Breast epithelium (tissue), 4 donors: ENCODE data around the gene ANTXR1. TPM values are rescaled to one million over a fixed set of nuclear protein-coding genes. Genes with fewer than 3 reads are reported as not detected.

Source experiments
- DNase-seq, 2 donors: peaks; one replicate each; pipeline ENCODE4 v3.0.0-alpha.2; 2019; ENCODE audit warnings: low spot score in 2 of 2
- H3K27ac ChIP-seq, 2 donors: fragments of 200-600 bp; sonication (generic) in 1 of 2; one replicate each; pipeline ENCODE4 v1.5.1; 2016 to 2019; ENCODE audit warnings: mild to moderate bottlenecking in 1 of 2
- H3K27me3 ChIP-seq, 2 donors: fragments of 200-600 bp; sonication (generic) in 1 of 2; one replicate each; pipeline versions ENCODE4 v1.5.1 to v1.6.0; 2017 to 2019; ENCODE audit warnings: control low read depth in 1 of 2, mild to moderate bottlenecking in 1 of 2
- H3K36me3 ChIP-seq: fragments of 200-600 bp; one replicate; pipeline ENCODE4 v1.5.1; 2019
- H3K4me1 ChIP-seq, 2 donors: fragments of 200-600 bp; sonication (generic); one replicate each; pipeline ENCODE4 v1.5.1; 2016 to 2019; ENCODE audit warnings: control low read depth in 1 of 2
- H3K4me3 ChIP-seq, 3 donors: fragments of 200-600 bp; sonication (generic); 1 replicate in 2 of 3; 2 replicates in 1 of 3; pipeline ENCODE4 v1.5.1; 2016 to 2019; ENCODE audit warnings: mild to moderate bottlenecking in 3 of 3, moderate library complexity in 2 of 3
- H3K9me3 ChIP-seq, 2 donors: fragments of 200-600 bp; sonication (generic) in 1 of 2; one replicate each; pipeline ENCODE4 v1.5.1; 2016 to 2019; ENCODE audit warnings: control low read depth in 1 of 2
- POLR2A ChIP-seq: fragments of 450-650 bp; IDR thresholded peaks from one replicate; pipeline ENCODE4 v1.6.1; 2016; ENCODE audit warnings: antibody characterized with exemption, mild to moderate bottlenecking, moderate library complexity
- POLR2AphosphoS5 ChIP-seq, 3 donors: sonication (generic); formaldehyde crosslinking; IDR thresholded peaks; one replicate each; pipeline ENCODE4 v1.6.1; 2017; ENCODE audit warnings: antibody characterized with exemption in 3 of 3
- intact Hi-C: fragments of 100-400 bp; cut with DNase I; formaldehyde crosslinking; loops from one replicate; pipeline ENCODE4 v1.15.1; 2023; ENCODE audit warnings: low total_unique reads
- total RNA-seq, 3 donors: library from RNA; depleted of rRNA; stranded (reverse); fragments of >200 nt; gene quantifications; one replicate each; pipeline ENCODE4 v1.1.0, GENCODE V29; 2016
- TF ChIP-seq, protein P1 (sequence below), 3 donors: fragments of 450-650 bp; IDR thresholded peaks; one replicate each; pipeline ENCODE4 v1.5.1; 2016 to 2017; ENCODE audit warnings: antibody characterized with exemption in 3 of 3, mild to moderate bottlenecking in 3 of 3, moderate library complexity in 3 of 3

Gene ANTXR1
- total RNA-seq, 3 donors from 2014 or later, result 52.7 to 72.8 (median 68.8) TPM

DNA sequence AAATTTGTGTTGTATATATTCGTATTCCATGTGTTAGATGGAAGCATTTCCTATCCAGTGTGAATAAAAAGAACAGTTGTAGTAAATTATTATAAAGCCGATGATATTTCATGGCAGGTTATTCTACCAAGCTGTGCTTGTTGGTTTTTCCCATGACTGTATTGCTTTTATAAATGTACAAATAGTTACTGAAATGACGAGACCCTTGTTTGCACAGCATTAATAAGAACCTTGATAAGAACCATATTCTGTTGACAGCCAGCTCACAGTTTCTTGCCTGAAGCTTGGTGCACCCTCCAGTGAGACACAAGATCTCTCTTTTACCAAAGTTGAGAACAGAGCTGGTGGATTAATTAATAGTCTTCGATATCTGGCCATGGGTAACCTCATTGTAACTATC, 235.3 kb downstream of the ANTXR1 start:
- TF ChIP-seq, protein P1, sequence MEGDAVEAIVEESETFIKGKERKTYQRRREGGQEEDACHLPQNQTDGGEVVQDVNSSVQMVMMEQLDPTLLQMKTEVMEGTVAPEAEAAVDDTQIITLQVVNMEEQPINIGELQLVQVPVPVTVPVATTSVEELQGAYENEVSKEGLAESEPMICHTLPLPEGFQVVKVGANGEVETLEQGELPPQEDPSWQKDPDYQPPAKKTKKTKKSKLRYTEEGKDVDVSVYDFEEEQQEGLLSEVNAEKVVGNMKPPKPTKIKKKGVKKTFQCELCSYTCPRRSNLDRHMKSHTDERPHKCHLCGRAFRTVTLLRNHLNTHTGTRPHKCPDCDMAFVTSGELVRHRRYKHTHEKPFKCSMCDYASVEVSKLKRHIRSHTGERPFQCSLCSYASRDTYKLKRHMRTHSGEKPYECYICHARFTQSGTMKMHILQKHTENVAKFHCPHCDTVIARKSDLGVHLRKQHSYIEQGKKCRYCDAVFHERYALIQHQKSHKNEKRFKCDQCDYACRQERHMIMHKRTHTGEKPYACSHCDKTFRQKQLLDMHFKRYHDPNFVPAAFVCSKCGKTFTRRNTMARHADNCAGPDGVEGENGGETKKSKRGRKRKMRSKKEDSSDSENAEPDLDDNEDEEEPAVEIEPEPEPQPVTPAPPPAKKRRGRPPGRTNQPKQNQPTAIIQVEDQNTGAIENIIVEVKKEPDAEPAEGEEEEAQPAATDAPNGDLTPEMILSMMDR (IDR thresholded peaks at IDR 0.05), result no peak
- TF ChIP-seq POLR2A (no peak), POLR2AphosphoS5 (IDR thresholded peaks at IDR 0.05) (no peak)
- no peaks in the 10 kb centered on the region for H3K36me3 ChIP-seq

DNA sequence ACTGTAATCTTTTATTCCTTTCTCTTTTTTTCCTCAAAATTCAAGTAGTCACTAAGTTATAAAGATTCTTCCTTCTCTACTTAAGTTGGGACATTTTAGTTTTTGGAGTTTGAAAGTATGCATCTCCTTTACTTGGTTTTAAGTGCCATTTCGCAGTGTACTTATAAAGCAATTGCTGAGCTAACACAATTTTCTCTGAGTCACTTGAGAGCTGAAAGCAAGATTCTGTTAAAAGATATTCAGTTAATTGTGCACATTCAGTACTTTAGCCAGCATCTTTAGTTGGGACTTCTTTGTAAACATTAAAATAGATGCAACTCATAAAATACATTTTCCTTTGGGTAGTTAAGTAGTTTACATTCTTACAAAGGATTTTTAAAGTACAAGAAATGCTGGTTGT, 238.0 kb downstream of the ANTXR1 start:
- no peak overlapping the region for H3K27ac ChIP-seq
- no peaks in the 10 kb centered on the region for H3K9me3 ChIP-seq
- no peak overlapping the region for H3K4me3 ChIP-seq
- H3K36me3 ChIP-seq, result no peaks in the 10 kb centered on the region
- no peaks in the 10 kb centered on the region for H3K27me3 ChIP-seq
- TF ChIP-seq POLR2AphosphoS5 (IDR thresholded peaks at IDR 0.05) (no peak), POLR2A (no peak)
- TF ChIP-seq, protein P1 (IDR thresholded peaks at IDR 0.05), result no peak
- H3K4me1 ChIP-seq, result peaks cover 0 to 11% of the 10 kb centered on the region in 2 donors
- intact Hi-C loops, result no loop called here
- DNase-seq, result no peak

More for the DNA sequence above, 235.3 kb downstream of the ANTXR1 start:
- Histone ChIP-seq H3K9me3 (no peaks in the 10 kb centered on the region), H3K27ac (no peak overlapping the region), H3K4me3 (no peak overlapping the region), H3K27me3 (no peaks in the 10 kb centered on the region), H3K4me1 (peaks cover 0 to 9% of the 10 kb centered on the region in 2 donors)
- intact Hi-C loops, result no loop called here
- DNase-seq, result no peak

DNA sequence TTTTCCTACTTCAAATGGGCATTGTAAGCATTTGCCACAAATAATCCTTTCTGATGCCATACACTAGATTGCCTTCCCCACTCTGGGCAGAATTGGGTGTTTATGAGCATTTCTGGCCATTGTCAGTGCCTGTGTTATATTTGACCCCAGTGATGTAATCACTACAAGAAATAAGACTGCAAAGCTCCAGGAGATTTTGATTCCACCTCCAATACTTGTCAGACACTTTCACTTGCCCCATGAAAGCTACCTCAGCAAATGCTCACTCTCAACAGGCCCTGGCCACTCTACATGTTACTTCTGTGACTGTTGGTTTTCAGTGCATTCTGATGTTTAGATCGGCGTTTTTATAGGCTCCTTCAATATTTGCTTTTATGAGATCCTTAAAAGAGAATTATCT, 239.0 kb downstream of the ANTXR1 start:
- no peaks in the 10 kb centered on the region for H3K36me3 ChIP-seq
- TF ChIP-seq, protein P1 (IDR thresholded peaks at IDR 0.05), result no peak
- no peak for TF ChIP-seq POLR2A
- no peak for TF ChIP-seq POLR2AphosphoS5 (IDR thresholded peaks at IDR 0.05)
- DNase-seq, result no peak
- no peak overlapping the region for H3K4me3 ChIP-seq
- intact Hi-C loops, result no loop called here
- peak overlapping the region; percentile 1 to 70 for H3K27ac ChIP-seq
- H3K4me1 ChIP-seq, result peaks cover 0 to 11% of the 10 kb centered on the region in 2 donors
- H3K27me3 ChIP-seq, result no peaks in the 10 kb centered on the region
- no peaks in the 10 kb centered on the region for H3K9me3 ChIP-seq

DNA sequence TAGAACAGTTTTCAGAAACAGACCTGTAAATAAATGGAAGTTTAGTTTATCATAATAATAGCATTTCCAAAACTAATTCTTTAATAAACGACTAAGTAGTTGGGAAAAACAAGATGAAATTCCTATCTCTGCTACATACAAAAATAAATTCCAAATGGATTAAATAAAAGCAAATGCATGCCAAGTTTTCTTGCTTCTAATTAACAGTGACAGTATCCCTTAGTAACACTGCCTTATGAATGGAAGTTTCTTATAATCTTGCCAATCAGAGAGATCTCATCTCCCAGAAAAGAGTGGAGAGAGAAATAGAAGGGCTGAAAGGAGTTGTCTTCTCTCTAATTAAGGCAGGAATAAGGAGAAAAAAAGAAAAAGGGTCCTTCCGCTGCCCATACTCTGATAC, 240.1 kb downstream of the ANTXR1 start:
- Histone ChIP-seq H3K4me1 (peaks cover 0 to 11% of the 10 kb centered on the region in 2 donors), H3K27me3 (no peaks in the 10 kb centered on the region), H3K27ac (peak overlapping the region; percentile 74 to 82), H3K9me3 (no peaks in the 10 kb centered on the region), H3K4me3 (no peak overlapping the region), H3K36me3 (no peaks in the 10 kb centered on the region)
- TF ChIP-seq POLR2AphosphoS5 (IDR thresholded peaks at IDR 0.05) (no peak), POLR2A (no peak)
- TF ChIP-seq, protein P1 (IDR thresholded peaks at IDR 0.05), result no peak
- intact Hi-C loops, result no loop called here
- no peak for DNase-seq

DNA sequence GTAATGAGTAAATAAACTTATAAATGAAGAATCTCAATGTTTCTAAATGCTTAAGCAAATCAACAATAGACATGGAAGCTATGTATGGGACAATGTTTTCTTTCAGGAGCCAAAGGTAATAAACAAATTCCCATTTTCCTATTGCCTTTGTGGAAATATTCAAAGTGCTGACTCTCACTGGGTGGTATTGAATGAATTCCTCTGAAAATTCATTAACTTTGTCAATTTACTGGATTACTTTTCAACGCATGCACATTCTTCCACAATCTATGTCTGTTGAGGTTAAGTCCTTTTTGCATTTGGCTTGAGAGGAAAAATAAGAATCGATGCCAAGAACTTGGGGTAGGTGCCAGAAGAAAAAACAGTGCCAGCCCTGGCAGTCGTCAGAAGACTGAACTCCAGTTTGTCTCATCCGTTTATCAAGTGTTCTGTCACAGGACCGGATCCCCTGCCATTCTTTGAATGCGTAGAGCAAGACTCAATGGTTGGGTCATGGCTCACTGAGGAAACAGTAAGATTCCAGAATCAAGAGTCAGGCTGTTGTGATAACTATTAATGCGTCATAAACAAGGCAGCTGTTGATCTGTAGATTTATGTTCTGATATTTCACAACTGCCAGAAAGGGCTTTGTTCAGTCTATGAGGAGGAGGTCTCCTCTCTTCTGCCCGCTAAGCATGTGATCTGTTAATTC, 240.8 kb downstream of the ANTXR1 start:
- Histone ChIP-seq H3K36me3 (no peaks in the 10 kb centered on the region), H3K4me3 (no peak overlapping the region), H3K27me3 (no peaks in the 10 kb centered on the region), H3K4me1 (peaks cover 0 to 11% of the 10 kb centered on the region in 2 donors), H3K27ac (peak overlapping the region; percentile 74 to 82), H3K9me3 (no peaks in the 10 kb centered on the region)
- peak in 1 of 2 donors; percentile 43 for DNase-seq
- TF ChIP-seq POLR2A (no peak), POLR2AphosphoS5 (IDR thresholded peaks at IDR 0.05) (peak; percentile 8 to 64 (median 46))
- TF ChIP-seq, protein P1 (IDR thresholded peaks at IDR 0.05), result no peak
- intact Hi-C loops, result no loop called here
